HG03342 (cell line): ENCODE results near the gene CRKL.
"Not testable (repeated sequence)": the region's sequence is repeated elsewhere in the genome, so short reads cannot be mapped to it uniquely, and the experiment has no call there.

Experiments used
- ATAC-seq: cut with Tn5 transposase; IDR thresholded peaks from one replicate; pipeline ENCODE4 v1.9.1; 2021; ENCODE audit warnings: mild to moderate bottlenecking, moderate library complexity; ENCODE audit not compliant: unreplicated experiment

The CRKL gene

GRCh38 chr22:20901093-20902033 is 15.8 kb upstream of the CRKL start:
- not testable (repeated sequence) for ATAC-seq

- ATAC-seq, result no peak
Observed at GRCh38 chr22:20903093-20903492, 14.1 kb upstream of the CRKL start.

- no peak for ATAC-seq
Observed at GRCh38 chr22:20904008-20904979, 12.9 kb upstream of the CRKL start.

- ATAC-seq, result no peak
Observed at GRCh38 chr22:20904980-20905355, 12.2 kb upstream of the CRKL start.

- ATAC-seq, result no peak
Observed at GRCh38 chr22:20905415-20906386, 11.5 kb upstream of the CRKL start.

- no peak for ATAC-seq
Observed at GRCh38 chr22:20906387-20906767, 10.8 kb upstream of the CRKL start.

GRCh38 chr22:20908717-20909116 is 8.5 kb upstream of the CRKL start:
- ATAC-seq, result not testable (repeated sequence)

- ATAC-seq, result no peak
Observed at GRCh38 chr22:20909543-20910303, 7.5 kb upstream of the CRKL start.

- ATAC-seq, result no peak
Observed at GRCh38 chr22:20912494-20912893, 4.7 kb upstream of the CRKL start.

- ATAC-seq, result no peak
Observed at GRCh38 chr22:20918663-20919218, 1.5 kb downstream of the CRKL start.

GRCh38 chr22:20919718-20920117 is 2.5 kb downstream of the CRKL start:
- ATAC-seq, result no peak

GRCh38 chr22:20920881-20921203 is 3.6 kb downstream of the CRKL start:
- ATAC-seq, result no peak

GRCh38 chr22:20922141-20922751 is 5.0 kb downstream of the CRKL start:
- no peak for ATAC-seq

- ATAC-seq, result no peak
Observed at GRCh38 chr22:20926243-20926642, 9.0 kb downstream of the CRKL start.

GRCh38 chr22:20927940-20928572 is 10.8 kb downstream of the CRKL start:
- no peak for ATAC-seq

GRCh38 chr22:20928573-20928967 is 11.4 kb downstream of the CRKL start:
- ATAC-seq, result no peak

- ATAC-seq, result no peak
Observed at GRCh38 chr22:20930004-20930403, 12.8 kb downstream of the CRKL start.

- not testable (repeated sequence) for ATAC-seq
Observed at GRCh38 chr22:20930435-20930834, 13.2 kb downstream of the CRKL start.
